ENCODE data around the gene PYURF.

DNA sequence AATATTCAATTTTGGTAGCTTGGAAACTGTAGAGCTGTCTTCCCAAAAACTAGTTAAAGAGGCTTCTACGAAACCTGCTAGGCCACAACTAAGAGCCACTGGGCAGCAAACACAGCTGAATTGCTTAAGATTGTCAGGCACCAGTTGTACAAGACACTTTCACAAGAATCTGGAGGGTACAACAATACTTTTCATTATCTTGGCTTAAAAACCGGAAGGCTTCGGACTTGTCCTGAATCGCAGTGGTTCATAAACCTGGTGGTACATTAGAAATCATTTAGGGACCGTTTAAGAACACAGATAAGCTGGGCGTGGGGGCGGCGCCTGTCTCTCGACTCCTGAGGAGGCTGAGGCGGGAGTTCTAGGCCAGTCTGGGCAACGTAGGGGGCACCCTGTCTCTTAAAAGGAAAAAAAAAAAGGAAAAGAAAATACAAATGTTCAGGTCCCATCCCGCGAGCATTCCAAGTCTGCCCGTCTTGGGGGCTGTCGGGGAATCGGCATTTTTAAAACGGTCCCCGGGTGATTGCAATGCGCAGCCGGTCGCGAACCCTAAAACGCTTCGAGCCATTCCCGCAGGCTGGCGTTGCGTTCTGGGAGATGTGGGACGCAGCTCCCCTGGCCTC, 763 bp downstream of the PYURF start:
- TF ChIP-seq, protein P1, sequence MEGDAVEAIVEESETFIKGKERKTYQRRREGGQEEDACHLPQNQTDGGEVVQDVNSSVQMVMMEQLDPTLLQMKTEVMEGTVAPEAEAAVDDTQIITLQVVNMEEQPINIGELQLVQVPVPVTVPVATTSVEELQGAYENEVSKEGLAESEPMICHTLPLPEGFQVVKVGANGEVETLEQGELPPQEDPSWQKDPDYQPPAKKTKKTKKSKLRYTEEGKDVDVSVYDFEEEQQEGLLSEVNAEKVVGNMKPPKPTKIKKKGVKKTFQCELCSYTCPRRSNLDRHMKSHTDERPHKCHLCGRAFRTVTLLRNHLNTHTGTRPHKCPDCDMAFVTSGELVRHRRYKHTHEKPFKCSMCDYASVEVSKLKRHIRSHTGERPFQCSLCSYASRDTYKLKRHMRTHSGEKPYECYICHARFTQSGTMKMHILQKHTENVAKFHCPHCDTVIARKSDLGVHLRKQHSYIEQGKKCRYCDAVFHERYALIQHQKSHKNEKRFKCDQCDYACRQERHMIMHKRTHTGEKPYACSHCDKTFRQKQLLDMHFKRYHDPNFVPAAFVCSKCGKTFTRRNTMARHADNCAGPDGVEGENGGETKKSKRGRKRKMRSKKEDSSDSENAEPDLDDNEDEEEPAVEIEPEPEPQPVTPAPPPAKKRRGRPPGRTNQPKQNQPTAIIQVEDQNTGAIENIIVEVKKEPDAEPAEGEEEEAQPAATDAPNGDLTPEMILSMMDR (IDR thresholded peaks at IDR 0.05; ENCODE audit: low read depth, low read length), result no peak
- no peak for TF ChIP-seq EZH2phosphoT487 (IDR thresholded peaks at IDR 0.05; ENCODE audit: low read depth)
